GM23338 (cell line): ENCODE results near the gene ADAD2. TPM values are rescaled to one million over a fixed set of nuclear protein-coding genes. Genes with fewer than 3 reads are reported as not detected.

Experiments used
- ATAC-seq: fragments of 200-7000 bp; cut with Tn5 transposase; 3 replicates; pipeline ENCODE4 v1.9.1; 2020
- DNase-seq: peaks from one replicate; pipeline ENCODE4 v3.0.0-alpha.2; 2015; ENCODE audit warnings: low spot score
- H2AFZ ChIP-seq: fragments of 200-600 bp; sonication (generic); 2 replicates; pipeline ENCODE4 v1.8.0; 2016; ENCODE audit warnings: antibody characterized with exemption, mild to moderate bottlenecking, moderate library complexity
- H3F3A ChIP-seq: fragments of 200-600 bp; sonication (generic); replicated peaks from 2 replicates; pipeline ENCODE4 v1.8.0; 2017; ENCODE audit warnings: antibody characterized with exemption, mixed run types, low read depth
- H3K27ac ChIP-seq: fragments of 200-600 bp; sonication (generic); 2 replicates; pipeline ENCODE4 v1.6.1; 2016; ENCODE audit warnings: low read depth
- H3K27me3 ChIP-seq: fragments of 200-600 bp; sonication (generic); 2 replicates; pipeline ENCODE4 v1.8.0; 2016; ENCODE audit warnings: mild to moderate bottlenecking, mixed run types, moderate library complexity; ENCODE audit not compliant: insufficient read depth
- H3K36me3 ChIP-seq: fragments of 200-600 bp; sonication (generic); 2 replicates; pipeline ENCODE4 v1.8.0; 2016; ENCODE audit warnings: mild to moderate bottlenecking; ENCODE audit not compliant: insufficient read depth
- H3K4me1 ChIP-seq: fragments of 200-600 bp; sonication (generic); 2 replicates; pipeline ENCODE4 v1.8.0; 2016; ENCODE audit warnings: mild to moderate bottlenecking, moderate library complexity; ENCODE audit not compliant: insufficient read depth
- H3K4me2 ChIP-seq: fragments of 200-600 bp; sonication (generic); 2 replicates; pipeline ENCODE4 v1.7.1; 2017; ENCODE audit warnings: mixed run types
- H3K4me3 ChIP-seq: fragments of 200-600 bp; sonication (generic); 2 replicates; pipeline ENCODE4 v1.6.1; 2016; ENCODE audit warnings: mixed run types
- H3K79me2 ChIP-seq: fragments of 200-600 bp; sonication (generic); replicated peaks from 2 replicates; pipeline ENCODE4 v1.8.0; 2017; ENCODE audit warnings: mild to moderate bottlenecking; ENCODE audit not compliant: insufficient read depth
- H3K9me2 ChIP-seq: fragments of 200-600 bp; sonication (generic); 2 replicates; pipeline ENCODE4 v1.8.0; 2017; ENCODE audit not compliant: insufficient read depth
- H4K20me1 ChIP-seq: fragments of 200-600 bp; sonication (generic); replicated peaks from 2 replicates; pipeline ENCODE4 v1.8.0; 2017; ENCODE audit warnings: mild to moderate bottlenecking; ENCODE audit not compliant: insufficient read depth
- H3K27ac Mint-ChIP-seq: 2 replicates; pipeline ENCODE4 v1.8.0; 2020; ENCODE audit warnings: inconsistent platforms, mild to moderate bottlenecking, moderate library complexity, mixed read lengths
- H3K27me3 Mint-ChIP-seq: 3 replicates; pipeline ENCODE4 v1.8.0; 2022; ENCODE audit warnings: low read depth, mild to moderate bottlenecking, moderate library complexity, mixed read lengths, inconsistent platforms; ENCODE audit not compliant: insufficient read depth, poor library complexity
- H3K36me3 Mint-ChIP-seq: 3 replicates; pipeline ENCODE4 v1.8.0; 2021; ENCODE audit warnings: low read depth, mild to moderate bottlenecking, inconsistent platforms, moderate library complexity, mixed read lengths
- H3K4me1 Mint-ChIP-seq: 3 replicates; pipeline ENCODE4 v1.8.0; 2020; ENCODE audit warnings: mild to moderate bottlenecking, inconsistent platforms, mixed read lengths
- H3K4me3 Mint-ChIP-seq: 3 replicates; pipeline ENCODE4 v1.8.0; 2021; ENCODE audit warnings: moderate library complexity, mild to moderate bottlenecking, inconsistent platforms, mixed read lengths
- H3K9me3 Mint-ChIP-seq: 3 replicates; pipeline ENCODE4 v1.8.0; 2020; ENCODE audit warnings: moderate library complexity, mild to moderate bottlenecking, inconsistent platforms, mixed read lengths
- CREB1 ChIP-seq: fragments of 250-450 bp; sonication (Bioruptor Pico); IDR thresholded peaks from 2 replicates; pipeline ENCODE4 v1.5.0; 2020; ENCODE audit warnings: low read depth, mild to moderate bottlenecking, moderate library complexity
- EZH2 ChIP-seq: fragments of 200-600 bp; sonication (generic); IDR thresholded peaks from one replicate; pipeline ENCODE4 v1.8.0; 2017; ENCODE audit warnings: antibody characterized with exemption, mild to moderate bottlenecking, low read depth; ENCODE audit not compliant: unreplicated experiment
- EZH2phosphoT487 ChIP-seq: fragments of 200-600 bp; sonication (generic); IDR thresholded peaks from one replicate; pipeline ENCODE4 v1.8.1; 2018; ENCODE audit warnings: antibody characterized with exemption; ENCODE audit not compliant: unreplicated experiment
- JUNB ChIP-seq: IDR thresholded peaks from one replicate; pipeline ENCODE4 v1.6.1; 2016; ENCODE audit warnings: antibody characterized with exemption; ENCODE audit not compliant: unreplicated experiment
- NANOG ChIP-seq: IDR thresholded peaks from 2 replicates; pipeline ENCODE4 v1.6.1; 2016; ENCODE audit warnings: antibody characterized with exemption, borderline replicate concordance
- POLR2AphosphoS5 ChIP-seq: IDR thresholded peaks from 2 replicates; pipeline ENCODE4 v1.6.1; 2016; ENCODE audit warnings: antibody characterized with exemption, low read depth
- STAT1 ChIP-seq: IDR thresholded peaks from one replicate; pipeline ENCODE4 v1.6.1; 2016; ENCODE audit warnings: antibody characterized with exemption; ENCODE audit not compliant: unreplicated experiment
- ZNF114 ChIP-seq: fragments of 250-450 bp; sonication (Bioruptor Pico); IDR thresholded peaks from 2 replicates; pipeline ENCODE4 v1.5.0; 2020; ENCODE audit warnings: mild to moderate bottlenecking, moderate library complexity
- ZNF331 ChIP-seq: fragments of 250-450 bp; sonication (Bioruptor Pico); IDR thresholded peaks from 2 replicates; pipeline ENCODE4 v1.5.0; 2020; ENCODE audit warnings: low read depth, mild to moderate bottlenecking, moderate library complexity
- polyA plus RNA-seq: library from polyadenylated mRNA; unstranded; fragments of >200 nt; fragmentation: Nextera tagmentation; extraction: Ambion mirVana; gene quantifications from 2 replicates; pipeline ENCODE4 v1.2.1, GENCODE V29; 2016
- total RNA-seq: library from RNA; depleted of rRNA; stranded (reverse); fragments of >200 nt; shearing (Covaris generic); gene quantifications from 2 replicates; pipeline ENCODE4 v1.2.3, GENCODE V29; 2014
- TF ChIP-seq, protein P1 (sequence below): IDR thresholded peaks from one replicate; pipeline ENCODE4 v1.6.1; 2018; ENCODE audit warnings: antibody characterized with exemption; ENCODE audit not compliant: unreplicated experiment
- TF ChIP-seq, protein P2 (sequence below): IDR thresholded peaks from 2 replicates; pipeline ENCODE4 v1.6.1; 2016; ENCODE audit warnings: antibody characterized with exemption
- TF ChIP-seq, protein P3 (sequence below), 2 experiments: fragments of 200-600 bp in 1 of 2; sonication (generic) in 1 of 2; conservative IDR thresholded peaks; 2 replicates each; pipeline versions ENCODE4 v1.5.1 to v1.6.1; 2016 to 2017; ENCODE audit warnings: antibody characterized with exemption in 2 of 2, low read depth in 2 of 2, mild to moderate bottlenecking in 2 of 2, moderate library complexity in 1 of 2

Gene ADAD2
- total and polyA plus RNA-seq, 2 experiments from 2014 or later = 1.6 to 4.5 TPM

DNA sequence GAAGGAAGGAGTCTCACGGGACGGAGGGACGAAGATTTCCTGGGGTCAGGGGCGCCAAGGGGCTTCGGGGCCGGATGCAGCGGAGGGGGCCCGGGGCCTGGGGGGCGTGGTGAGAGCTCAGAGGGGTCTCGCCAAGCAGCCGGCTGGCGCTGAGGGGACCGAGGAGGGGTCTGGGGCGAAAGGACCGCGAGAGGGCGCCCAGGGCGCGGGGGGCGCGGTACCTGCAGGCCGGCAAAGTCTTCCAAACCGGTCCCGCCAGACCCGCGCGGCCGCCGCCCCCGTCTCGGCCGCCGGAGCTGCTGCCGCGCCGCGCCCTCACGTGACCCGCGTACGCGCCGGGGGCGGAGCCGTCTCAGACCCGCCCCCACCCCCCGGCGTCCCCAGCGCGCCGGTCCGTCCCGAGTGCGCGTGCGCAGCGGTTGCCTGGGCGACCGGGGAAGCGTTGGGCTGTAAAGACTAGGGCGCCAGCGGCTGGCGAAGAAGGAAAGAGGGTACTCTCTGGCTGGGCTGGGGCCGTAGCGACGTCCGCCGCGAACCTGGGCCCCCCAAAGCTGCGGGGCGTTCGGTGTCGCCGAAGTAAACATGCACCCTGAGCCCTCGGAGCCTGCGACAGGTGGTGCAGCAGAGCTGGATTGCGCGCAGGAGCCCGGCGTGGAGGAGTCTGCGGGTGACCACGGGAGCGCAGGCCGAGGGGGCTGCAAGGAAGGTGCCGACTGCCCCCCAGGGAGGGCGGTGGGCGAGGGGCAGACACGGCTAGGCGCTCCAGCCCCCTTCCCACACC is 45.9 kb upstream of the ADAD2 start, which contains the start of the genes DNAAF1 and HSDL1 (continued):
- TF ChIP-seq ZNF114 (CRISPR knock-in tag) (no peak), EZH2 (no peak), EZH2phosphoT487 (no peak)
- TF ChIP-seq, protein P1, sequence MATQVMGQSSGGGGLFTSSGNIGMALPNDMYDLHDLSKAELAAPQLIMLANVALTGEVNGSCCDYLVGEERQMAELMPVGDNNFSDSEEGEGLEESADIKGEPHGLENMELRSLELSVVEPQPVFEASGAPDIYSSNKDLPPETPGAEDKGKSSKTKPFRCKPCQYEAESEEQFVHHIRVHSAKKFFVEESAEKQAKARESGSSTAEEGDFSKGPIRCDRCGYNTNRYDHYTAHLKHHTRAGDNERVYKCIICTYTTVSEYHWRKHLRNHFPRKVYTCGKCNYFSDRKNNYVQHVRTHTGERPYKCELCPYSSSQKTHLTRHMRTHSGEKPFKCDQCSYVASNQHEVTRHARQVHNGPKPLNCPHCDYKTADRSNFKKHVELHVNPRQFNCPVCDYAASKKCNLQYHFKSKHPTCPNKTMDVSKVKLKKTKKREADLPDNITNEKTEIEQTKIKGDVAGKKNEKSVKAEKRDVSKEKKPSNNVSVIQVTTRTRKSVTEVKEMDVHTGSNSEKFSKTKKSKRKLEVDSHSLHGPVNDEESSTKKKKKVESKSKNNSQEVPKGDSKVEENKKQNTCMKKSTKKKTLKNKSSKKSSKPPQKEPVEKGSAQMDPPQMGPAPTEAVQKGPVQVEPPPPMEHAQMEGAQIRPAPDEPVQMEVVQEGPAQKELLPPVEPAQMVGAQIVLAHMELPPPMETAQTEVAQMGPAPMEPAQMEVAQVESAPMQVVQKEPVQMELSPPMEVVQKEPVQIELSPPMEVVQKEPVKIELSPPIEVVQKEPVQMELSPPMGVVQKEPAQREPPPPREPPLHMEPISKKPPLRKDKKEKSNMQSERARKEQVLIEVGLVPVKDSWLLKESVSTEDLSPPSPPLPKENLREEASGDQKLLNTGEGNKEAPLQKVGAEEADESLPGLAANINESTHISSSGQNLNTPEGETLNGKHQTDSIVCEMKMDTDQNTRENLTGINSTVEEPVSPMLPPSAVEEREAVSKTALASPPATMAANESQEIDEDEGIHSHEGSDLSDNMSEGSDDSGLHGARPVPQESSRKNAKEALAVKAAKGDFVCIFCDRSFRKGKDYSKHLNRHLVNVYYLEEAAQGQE = no peak
- TF ChIP-seq, protein P2, sequence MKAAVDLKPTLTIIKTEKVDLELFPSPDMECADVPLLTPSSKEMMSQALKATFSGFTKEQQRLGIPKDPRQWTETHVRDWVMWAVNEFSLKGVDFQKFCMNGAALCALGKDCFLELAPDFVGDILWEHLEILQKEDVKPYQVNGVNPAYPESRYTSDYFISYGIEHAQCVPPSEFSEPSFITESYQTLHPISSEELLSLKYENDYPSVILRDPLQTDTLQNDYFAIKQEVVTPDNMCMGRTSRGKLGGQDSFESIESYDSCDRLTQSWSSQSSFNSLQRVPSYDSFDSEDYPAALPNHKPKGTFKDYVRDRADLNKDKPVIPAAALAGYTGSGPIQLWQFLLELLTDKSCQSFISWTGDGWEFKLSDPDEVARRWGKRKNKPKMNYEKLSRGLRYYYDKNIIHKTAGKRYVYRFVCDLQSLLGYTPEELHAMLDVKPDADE = no peak

DNA sequence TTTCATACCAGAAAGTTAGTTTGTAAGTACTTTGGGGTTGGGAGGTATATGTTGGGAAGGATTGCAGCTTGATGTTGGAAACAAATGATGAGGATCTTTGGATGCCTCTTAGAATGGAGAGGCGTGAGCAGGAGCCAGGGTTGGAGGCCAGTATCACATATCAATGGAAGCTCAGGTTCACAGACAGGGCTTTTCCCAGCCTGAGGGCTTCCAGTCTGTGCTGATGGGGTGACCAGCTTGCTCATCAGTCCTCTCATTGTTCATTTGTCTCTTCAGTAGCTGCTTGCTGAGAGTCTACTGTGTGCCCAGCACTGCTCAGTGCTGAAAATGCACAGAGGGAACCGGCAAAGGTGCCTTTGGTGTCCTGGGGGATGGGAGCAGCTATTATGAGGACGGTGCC is 40.0 kb upstream of the ADAD2 start:
- DNase-seq = no peak
- H3K27ac ChIP-seq = no peak overlapping the region
- H3K9me3 Mint-ChIP-seq = peaks cover 2% of the 10 kb centered on the region; the same call in 2 of the 3 replicates
- H3K4me1 ChIP-seq = no peaks in the 10 kb centered on the region
- no peaks in the 10 kb centered on the region for H4K20me1 ChIP-seq
- peaks cover 8% of the 10 kb centered on the region; the same call in 1 of the 2 replicates for H3K27me3 ChIP-seq
- H3K4me1 Mint-ChIP-seq = no peaks in the 10 kb centered on the region
- ATAC-seq = no peak
- H3K36me3 ChIP-seq = no peaks in the 10 kb centered on the region
- no peak overlapping the region for H2AFZ ChIP-seq
- H3K9me2 ChIP-seq = no peaks in the 10 kb centered on the region
- no peak overlapping the region for H3K27ac Mint-ChIP-seq
- H3K36me3 Mint-ChIP-seq = no peaks in the 10 kb centered on the region
- H3K27me3 Mint-ChIP-seq = peaks cover 9% of the 10 kb centered on the region
- H3K4me3 ChIP-seq = no peak overlapping the region
- no peaks in the 10 kb centered on the region for H3F3A ChIP-seq
- no peak overlapping the region for H3K4me3 Mint-ChIP-seq
- no peak overlapping the region for H3K4me2 ChIP-seq
- H3K79me2 ChIP-seq = no peaks in the 10 kb centered on the region
- no peak for TF ChIP-seq STAT1
- no peak for TF ChIP-seq CREB1 (CRISPR knock-in tag)
- TF ChIP-seq, protein P3, sequence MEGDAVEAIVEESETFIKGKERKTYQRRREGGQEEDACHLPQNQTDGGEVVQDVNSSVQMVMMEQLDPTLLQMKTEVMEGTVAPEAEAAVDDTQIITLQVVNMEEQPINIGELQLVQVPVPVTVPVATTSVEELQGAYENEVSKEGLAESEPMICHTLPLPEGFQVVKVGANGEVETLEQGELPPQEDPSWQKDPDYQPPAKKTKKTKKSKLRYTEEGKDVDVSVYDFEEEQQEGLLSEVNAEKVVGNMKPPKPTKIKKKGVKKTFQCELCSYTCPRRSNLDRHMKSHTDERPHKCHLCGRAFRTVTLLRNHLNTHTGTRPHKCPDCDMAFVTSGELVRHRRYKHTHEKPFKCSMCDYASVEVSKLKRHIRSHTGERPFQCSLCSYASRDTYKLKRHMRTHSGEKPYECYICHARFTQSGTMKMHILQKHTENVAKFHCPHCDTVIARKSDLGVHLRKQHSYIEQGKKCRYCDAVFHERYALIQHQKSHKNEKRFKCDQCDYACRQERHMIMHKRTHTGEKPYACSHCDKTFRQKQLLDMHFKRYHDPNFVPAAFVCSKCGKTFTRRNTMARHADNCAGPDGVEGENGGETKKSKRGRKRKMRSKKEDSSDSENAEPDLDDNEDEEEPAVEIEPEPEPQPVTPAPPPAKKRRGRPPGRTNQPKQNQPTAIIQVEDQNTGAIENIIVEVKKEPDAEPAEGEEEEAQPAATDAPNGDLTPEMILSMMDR (conservative IDR thresholded peaks at IDR 0.05; ENCODE audit: low read depth in 2 of 2) = no peak
- TF ChIP-seq, protein P1 = no peak
- TF ChIP-seq POLR2AphosphoS5 = no peak
- TF ChIP-seq, protein P2 = no peak
- TF ChIP-seq EZH2 = no peak
- TF ChIP-seq ZNF331 (CRISPR knock-in tag) = no peak
- TF ChIP-seq JUNB = no peak
- no peak for TF ChIP-seq NANOG
- TF ChIP-seq ZNF114 (CRISPR knock-in tag) = no peak
- no peak for TF ChIP-seq EZH2phosphoT487
